Mammary epithelial cell (primary cell): ENCODE results near the gene SMIM7.

Experiments
- EZH2 ChIP-seq: IDR thresholded peaks from 2 replicates; pipeline ENCODE4 v1.6.1; 2012; ENCODE audit warnings: low read length, inconsistent platforms, borderline replicate concordance
- TF ChIP-seq, protein P1 (sequence below), 2 donors: IDR thresholded peaks in 1 of 2; conservative IDR thresholded peaks in 1 of 2; 2 replicates each; pipeline ENCODE4 v1.5.1; 2011 to 2012; ENCODE audit warnings: inconsistent platforms in 2 of 2, low read length in 2 of 2, mild to moderate bottlenecking in 2 of 2, control low read depth in 1 of 2, low read depth in 1 of 2; ENCODE audit not compliant: insufficient read depth in 1 of 2; ENCODE audit errors: extremely low read depth in 1 of 2

DNA sequence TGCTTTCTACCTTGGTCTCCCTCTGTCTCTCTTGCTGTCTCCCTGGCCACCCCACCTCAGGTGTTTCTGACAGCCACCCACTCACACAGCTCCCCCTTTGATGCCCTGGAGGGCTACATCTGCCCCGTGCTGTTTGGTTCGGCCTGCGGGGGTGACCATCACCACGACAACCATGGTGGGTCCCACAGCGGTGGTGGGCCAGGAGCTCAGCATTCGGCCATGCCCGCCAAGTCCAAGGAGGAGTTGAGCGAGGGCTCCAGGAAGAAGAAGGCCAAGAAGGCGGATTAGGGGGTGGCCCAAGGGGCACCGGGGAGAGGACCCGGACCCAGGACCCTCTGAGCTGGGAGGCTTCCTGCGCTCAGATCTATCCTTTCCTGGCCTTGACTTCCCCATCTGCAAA lies 28.1 kb upstream of the SMIM7 start:
- no peak for TF ChIP-seq EZH2
- TF ChIP-seq, protein P1, sequence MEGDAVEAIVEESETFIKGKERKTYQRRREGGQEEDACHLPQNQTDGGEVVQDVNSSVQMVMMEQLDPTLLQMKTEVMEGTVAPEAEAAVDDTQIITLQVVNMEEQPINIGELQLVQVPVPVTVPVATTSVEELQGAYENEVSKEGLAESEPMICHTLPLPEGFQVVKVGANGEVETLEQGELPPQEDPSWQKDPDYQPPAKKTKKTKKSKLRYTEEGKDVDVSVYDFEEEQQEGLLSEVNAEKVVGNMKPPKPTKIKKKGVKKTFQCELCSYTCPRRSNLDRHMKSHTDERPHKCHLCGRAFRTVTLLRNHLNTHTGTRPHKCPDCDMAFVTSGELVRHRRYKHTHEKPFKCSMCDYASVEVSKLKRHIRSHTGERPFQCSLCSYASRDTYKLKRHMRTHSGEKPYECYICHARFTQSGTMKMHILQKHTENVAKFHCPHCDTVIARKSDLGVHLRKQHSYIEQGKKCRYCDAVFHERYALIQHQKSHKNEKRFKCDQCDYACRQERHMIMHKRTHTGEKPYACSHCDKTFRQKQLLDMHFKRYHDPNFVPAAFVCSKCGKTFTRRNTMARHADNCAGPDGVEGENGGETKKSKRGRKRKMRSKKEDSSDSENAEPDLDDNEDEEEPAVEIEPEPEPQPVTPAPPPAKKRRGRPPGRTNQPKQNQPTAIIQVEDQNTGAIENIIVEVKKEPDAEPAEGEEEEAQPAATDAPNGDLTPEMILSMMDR (conservative IDR thresholded peaks at IDR 0.05 in 1 of 2, IDR thresholded peaks at IDR 0.05 in 1 of 2; ENCODE audit: extremely low read depth in 1 of 2, insufficient read depth in 1 of 2, low read depth in 1 of 2, low read length in 2 of 2): no peak
